Right lung (tissue), 5 donors: ENCODE results near the gene MRI1. TPM values are rescaled to one million over a fixed set of nuclear protein-coding genes. Genes with fewer than 3 reads are reported as not detected.
"Not testable (repeated sequence)": the region's sequence is repeated elsewhere in the genome, so short reads cannot be mapped to it uniquely, and the experiment has no call there.

Experiments
- DNase-seq, 2 donors: peaks; one replicate each; pipeline ENCODE4 v3.0.0-alpha.2; 2013
- polyA plus RNA-seq, 5 donors: library from polyadenylated mRNA; unstranded; fragments of 120-200 nt; gene quantifications; one replicate each; pipeline versions ENCODE4 v1.2.1 to v1.2.3, GENCODE V29; 2013; ENCODE audit warnings: inconsistent platforms in 1 of 5, low replicate concordance in 1 of 5; ENCODE audit not compliant: insufficient read length in 5 of 5, insufficient read depth in 1 of 5

The MRI1 gene
- polyA plus RNA-seq, 5 donors = 42.2 to 70.5 (median 55.0) TPM

GRCh38 chr19:13757805-13758772 is 6.2 kb upstream of the MRI1 start:
- no peak for DNase-seq

GRCh38 chr19:13758795-13759194 is 5.5 kb upstream of the MRI1 start:
- no peak for DNase-seq

GRCh38 chr19:13761423-13761822 is 2.9 kb upstream of the MRI1 start:
- no peak for DNase-seq

GRCh38 chr19:13762635-13763235 is 1.6 kb upstream of the MRI1 start:
- DNase-seq = no peak

GRCh38 chr19:13763265-13763664 is 1.1 kb upstream of the MRI1 start:
- DNase-seq = no peak

- DNase-seq = no peak
Measured at GRCh38 chr19:13764821-13765394, 586 bp downstream of the MRI1 start.

GRCh38 chr19:13765395-13766094 is 1.2 kb downstream of the MRI1 start:
- no peak for DNase-seq

- no peak for DNase-seq
Measured at GRCh38 chr19:13766095-13766481, 1.8 kb downstream of the MRI1 start.

GRCh38 chr19:13768510-13768909 is 4.2 kb downstream of the MRI1 start:
- DNase-seq = no peak

- no peak for DNase-seq
Measured at GRCh38 chr19:13770013-13770635, 5.8 kb downstream of the MRI1 start.

- peak; percentile 84 to 85 for DNase-seq
Measured at GRCh38 chr19:13774217-13775191, 10.2 kb downstream of the MRI1 start, which contains the start of gene C19orf53. Gene C19orf53, plus strand, starts transcription at chr19:13774456. Its CDS starts 22 bp downstream, at chr19:13774478.

- no peak for DNase-seq
Measured at GRCh38 chr19:13778398-13778797, 14.1 kb downstream of the MRI1 start.

GRCh38 chr19:13778847-13779246 is 14.5 kb downstream of the MRI1 start:
- no peak for DNase-seq

GRCh38 chr19:13779794-13780193 is 15.5 kb downstream of the MRI1 start:
- DNase-seq = not testable (repeated sequence)

GRCh38 chr19:13781547-13781946 is 17.2 kb downstream of the MRI1 start:
- peak in 1 of 2 donors; percentile 43 for DNase-seq

GRCh38 chr19:13782537-13782936 is 18.2 kb downstream of the MRI1 start:
- DNase-seq = no peak

GRCh38 chr19:13783565-13784500 is 19.5 kb downstream of the MRI1 start:
- no peak for DNase-seq

- DNase-seq = peak in 1 of 2 donors; percentile 48
Measured at GRCh38 chr19:13784731-13785452, 20.6 kb downstream of the MRI1 start.
